GM23338 (cell line): ENCODE data around the gene SFI1. TPM values are rescaled to one million over a fixed set of nuclear protein-coding genes. Genes with fewer than 3 reads are reported as not detected.

Experiments
- ATAC-seq: fragments of 200-7000 bp; cut with Tn5 transposase; 3 replicates; pipeline ENCODE4 v1.9.1; 2020
- DNase-seq: peaks from one replicate; pipeline ENCODE4 v3.0.0-alpha.2; 2015; ENCODE audit warnings: low spot score
- H2AFZ ChIP-seq: fragments of 200-600 bp; sonication (generic); 2 replicates; pipeline ENCODE4 v1.8.0; 2016; ENCODE audit warnings: antibody characterized with exemption, mild to moderate bottlenecking, moderate library complexity
- H3F3A ChIP-seq: fragments of 200-600 bp; sonication (generic); replicated peaks from 2 replicates; pipeline ENCODE4 v1.8.0; 2017; ENCODE audit warnings: antibody characterized with exemption, mixed run types, low read depth
- H3K27ac ChIP-seq: fragments of 200-600 bp; sonication (generic); 2 replicates; pipeline ENCODE4 v1.6.1; 2016; ENCODE audit warnings: low read depth
- H3K27me3 ChIP-seq: fragments of 200-600 bp; sonication (generic); 2 replicates; pipeline ENCODE4 v1.8.0; 2016; ENCODE audit warnings: mild to moderate bottlenecking, mixed run types, moderate library complexity; ENCODE audit not compliant: insufficient read depth
- H3K36me3 ChIP-seq: fragments of 200-600 bp; sonication (generic); 2 replicates; pipeline ENCODE4 v1.8.0; 2016; ENCODE audit warnings: mild to moderate bottlenecking; ENCODE audit not compliant: insufficient read depth
- H3K4me1 ChIP-seq: fragments of 200-600 bp; sonication (generic); 2 replicates; pipeline ENCODE4 v1.8.0; 2016; ENCODE audit warnings: mild to moderate bottlenecking, moderate library complexity; ENCODE audit not compliant: insufficient read depth
- H3K4me2 ChIP-seq: fragments of 200-600 bp; sonication (generic); 2 replicates; pipeline ENCODE4 v1.7.1; 2017; ENCODE audit warnings: mixed run types
- H3K4me3 ChIP-seq: fragments of 200-600 bp; sonication (generic); 2 replicates; pipeline ENCODE4 v1.6.1; 2016; ENCODE audit warnings: mixed run types
- H3K79me2 ChIP-seq: fragments of 200-600 bp; sonication (generic); replicated peaks from 2 replicates; pipeline ENCODE4 v1.8.0; 2017; ENCODE audit warnings: mild to moderate bottlenecking; ENCODE audit not compliant: insufficient read depth
- H3K9me2 ChIP-seq: fragments of 200-600 bp; sonication (generic); 2 replicates; pipeline ENCODE4 v1.8.0; 2017; ENCODE audit not compliant: insufficient read depth
- H4K20me1 ChIP-seq: fragments of 200-600 bp; sonication (generic); replicated peaks from 2 replicates; pipeline ENCODE4 v1.8.0; 2017; ENCODE audit warnings: mild to moderate bottlenecking; ENCODE audit not compliant: insufficient read depth
- H3K27ac Mint-ChIP-seq: 2 replicates; pipeline ENCODE4 v1.8.0; 2020; ENCODE audit warnings: inconsistent platforms, mild to moderate bottlenecking, moderate library complexity, mixed read lengths
- H3K27me3 Mint-ChIP-seq: 3 replicates; pipeline ENCODE4 v1.8.0; 2022; ENCODE audit warnings: low read depth, mild to moderate bottlenecking, moderate library complexity, mixed read lengths, inconsistent platforms; ENCODE audit not compliant: insufficient read depth, poor library complexity
- H3K36me3 Mint-ChIP-seq: 3 replicates; pipeline ENCODE4 v1.8.0; 2021; ENCODE audit warnings: low read depth, mild to moderate bottlenecking, inconsistent platforms, moderate library complexity, mixed read lengths
- H3K4me1 Mint-ChIP-seq: 3 replicates; pipeline ENCODE4 v1.8.0; 2020; ENCODE audit warnings: mild to moderate bottlenecking, inconsistent platforms, mixed read lengths
- H3K4me3 Mint-ChIP-seq: 3 replicates; pipeline ENCODE4 v1.8.0; 2021; ENCODE audit warnings: moderate library complexity, mild to moderate bottlenecking, inconsistent platforms, mixed read lengths
- H3K9me3 Mint-ChIP-seq: 3 replicates; pipeline ENCODE4 v1.8.0; 2020; ENCODE audit warnings: moderate library complexity, mild to moderate bottlenecking, inconsistent platforms, mixed read lengths
- CREB1 ChIP-seq: fragments of 250-450 bp; sonication (Bioruptor Pico); IDR thresholded peaks from 2 replicates; pipeline ENCODE4 v1.5.0; 2020; ENCODE audit warnings: low read depth, mild to moderate bottlenecking, moderate library complexity
- EZH2phosphoT487 ChIP-seq: fragments of 200-600 bp; sonication (generic); IDR thresholded peaks from one replicate; pipeline ENCODE4 v1.8.1; 2018; ENCODE audit warnings: antibody characterized with exemption; ENCODE audit not compliant: unreplicated experiment
- REST ChIP-seq: IDR thresholded peaks from one replicate; pipeline ENCODE4 v1.6.1; 2018; ENCODE audit warnings: antibody characterized with exemption; ENCODE audit not compliant: unreplicated experiment
- ZNF331 ChIP-seq: fragments of 250-450 bp; sonication (Bioruptor Pico); IDR thresholded peaks from 2 replicates; pipeline ENCODE4 v1.5.0; 2020; ENCODE audit warnings: low read depth, mild to moderate bottlenecking, moderate library complexity
- polyA plus RNA-seq: library from polyadenylated mRNA; unstranded; fragments of >200 nt; fragmentation: Nextera tagmentation; extraction: Ambion mirVana; gene quantifications from 2 replicates; pipeline ENCODE4 v1.2.1, GENCODE V29; 2016
- total RNA-seq: library from RNA; depleted of rRNA; stranded (reverse); fragments of >200 nt; shearing (Covaris generic); gene quantifications from 2 replicates; pipeline ENCODE4 v1.2.3, GENCODE V29; 2014
- TF ChIP-seq, protein P1 (sequence below): IDR thresholded peaks from 2 replicates; pipeline ENCODE4 v1.6.1; 2016; ENCODE audit warnings: antibody characterized with exemption
- TF ChIP-seq, protein P2 (sequence below): fragments of 250-450 bp; sonication (Bioruptor Pico); IDR thresholded peaks from 2 replicates; pipeline ENCODE4 v1.5.0; 2020; ENCODE audit warnings: mild to moderate bottlenecking, moderate library complexity
- TF ChIP-seq, protein P3 (sequence below), 2 experiments: fragments of 200-600 bp in 1 of 2; sonication (generic) in 1 of 2; conservative IDR thresholded peaks; 2 replicates each; pipeline versions ENCODE4 v1.5.1 to v1.6.1; 2016 to 2017; ENCODE audit warnings: antibody characterized with exemption in 2 of 2, low read depth in 2 of 2, mild to moderate bottlenecking in 2 of 2, moderate library complexity in 1 of 2

The SFI1 gene
- total and polyA plus RNA-seq, 2 experiments from 2014 or later, result 16.7 to 25.6 TPM

DNA sequence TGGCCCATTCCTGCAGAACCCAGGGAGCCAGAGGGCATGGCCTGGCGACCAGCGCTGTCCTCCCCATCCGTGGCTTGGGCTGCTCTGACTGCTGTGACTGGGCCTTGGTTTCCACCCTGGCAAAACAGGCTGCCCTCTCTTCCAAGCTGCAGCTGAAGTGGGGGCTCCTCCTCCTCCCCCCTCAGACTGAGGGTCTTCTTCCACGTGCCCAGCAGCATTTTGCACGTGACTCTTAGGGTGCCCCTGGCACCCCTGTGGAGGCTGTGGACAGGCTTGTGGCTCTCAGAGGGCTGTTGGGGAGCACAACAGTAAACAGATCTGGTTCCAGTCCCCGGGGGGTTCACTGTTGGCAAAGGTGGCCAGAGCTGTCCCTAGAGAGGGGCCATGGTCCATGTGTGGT, 114.3 kb downstream of the SFI1 start:
- no peak for DNase-seq
- Histone ChIP-seq H3K36me3 (no peaks in the 10 kb centered on the region), H2AFZ (no peak overlapping the region), H3K4me1 (no peaks in the 10 kb centered on the region), H3K4me2 (no peak overlapping the region), H3K27me3 (no peaks in the 10 kb centered on the region), H3K27ac (no peak overlapping the region), H4K20me1 (no peaks in the 10 kb centered on the region; the same call in 1 of the 2 replicates), H3F3A (0 out of 2 replicates have a peak, but pooled peaks cover 3% of the 10 kb centered on the region), H3K79me2 (no peaks in the 10 kb centered on the region), H3K9me2 (no peaks in the 10 kb centered on the region), H3K4me3 (no peak overlapping the region)
- peaks cover 4% of the 10 kb centered on the region; the same call in 1 of the 3 replicates for H3K36me3 Mint-ChIP-seq
- H3K4me1 Mint-ChIP-seq, result no peaks in the 10 kb centered on the region; the same call in 2 of the 3 replicates
- no peak for ATAC-seq
- H3K4me3 Mint-ChIP-seq, result no peak overlapping the region
- TF ChIP-seq CREB1 (CRISPR knock-in tag) (no peak), EZH2phosphoT487 (no peak), REST (no peak), ZNF331 (CRISPR knock-in tag) (no peak)
- TF ChIP-seq, protein P1, sequence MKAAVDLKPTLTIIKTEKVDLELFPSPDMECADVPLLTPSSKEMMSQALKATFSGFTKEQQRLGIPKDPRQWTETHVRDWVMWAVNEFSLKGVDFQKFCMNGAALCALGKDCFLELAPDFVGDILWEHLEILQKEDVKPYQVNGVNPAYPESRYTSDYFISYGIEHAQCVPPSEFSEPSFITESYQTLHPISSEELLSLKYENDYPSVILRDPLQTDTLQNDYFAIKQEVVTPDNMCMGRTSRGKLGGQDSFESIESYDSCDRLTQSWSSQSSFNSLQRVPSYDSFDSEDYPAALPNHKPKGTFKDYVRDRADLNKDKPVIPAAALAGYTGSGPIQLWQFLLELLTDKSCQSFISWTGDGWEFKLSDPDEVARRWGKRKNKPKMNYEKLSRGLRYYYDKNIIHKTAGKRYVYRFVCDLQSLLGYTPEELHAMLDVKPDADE, result no peak
- H3K27ac Mint-ChIP-seq, result no peak overlapping the region
- no peaks in the 10 kb centered on the region for H3K9me3 Mint-ChIP-seq
- H3K27me3 Mint-ChIP-seq, result peaks cover 17% of the 10 kb centered on the region

- Mint-ChIP-seq H3K4me1 (no peaks in the 10 kb centered on the region; the same call in 2 of the 3 replicates), H3K36me3 (peaks cover 4% of the 10 kb centered on the region; the same call in 1 of the 3 replicates), H3K27ac (no peak overlapping the region), H3K4me3 (no peak overlapping the region), H3K9me3 (no peaks in the 10 kb centered on the region), H3K27me3 (peaks cover 19% of the 10 kb centered on the region)
- Histone ChIP-seq H3K4me2 (no peak overlapping the region), H3F3A (0 out of 2 replicates have a peak, but pooled peaks cover 3% of the 10 kb centered on the region), H2AFZ (no peak overlapping the region), H3K4me3 (no peak overlapping the region), H4K20me1 (no peaks in the 10 kb centered on the region; the same call in 1 of the 2 replicates), H3K4me1 (no peaks in the 10 kb centered on the region), H3K79me2 (no peaks in the 10 kb centered on the region), H3K27me3 (no peaks in the 10 kb centered on the region), H3K36me3 (no peaks in the 10 kb centered on the region), H3K9me2 (no peaks in the 10 kb centered on the region), H3K27ac (no peak overlapping the region)
- no peak for DNase-seq
- no peak for TF ChIP-seq ZNF331 (CRISPR knock-in tag)
- TF ChIP-seq CREB1 (CRISPR knock-in tag), result no peak
- TF ChIP-seq, protein P2, sequence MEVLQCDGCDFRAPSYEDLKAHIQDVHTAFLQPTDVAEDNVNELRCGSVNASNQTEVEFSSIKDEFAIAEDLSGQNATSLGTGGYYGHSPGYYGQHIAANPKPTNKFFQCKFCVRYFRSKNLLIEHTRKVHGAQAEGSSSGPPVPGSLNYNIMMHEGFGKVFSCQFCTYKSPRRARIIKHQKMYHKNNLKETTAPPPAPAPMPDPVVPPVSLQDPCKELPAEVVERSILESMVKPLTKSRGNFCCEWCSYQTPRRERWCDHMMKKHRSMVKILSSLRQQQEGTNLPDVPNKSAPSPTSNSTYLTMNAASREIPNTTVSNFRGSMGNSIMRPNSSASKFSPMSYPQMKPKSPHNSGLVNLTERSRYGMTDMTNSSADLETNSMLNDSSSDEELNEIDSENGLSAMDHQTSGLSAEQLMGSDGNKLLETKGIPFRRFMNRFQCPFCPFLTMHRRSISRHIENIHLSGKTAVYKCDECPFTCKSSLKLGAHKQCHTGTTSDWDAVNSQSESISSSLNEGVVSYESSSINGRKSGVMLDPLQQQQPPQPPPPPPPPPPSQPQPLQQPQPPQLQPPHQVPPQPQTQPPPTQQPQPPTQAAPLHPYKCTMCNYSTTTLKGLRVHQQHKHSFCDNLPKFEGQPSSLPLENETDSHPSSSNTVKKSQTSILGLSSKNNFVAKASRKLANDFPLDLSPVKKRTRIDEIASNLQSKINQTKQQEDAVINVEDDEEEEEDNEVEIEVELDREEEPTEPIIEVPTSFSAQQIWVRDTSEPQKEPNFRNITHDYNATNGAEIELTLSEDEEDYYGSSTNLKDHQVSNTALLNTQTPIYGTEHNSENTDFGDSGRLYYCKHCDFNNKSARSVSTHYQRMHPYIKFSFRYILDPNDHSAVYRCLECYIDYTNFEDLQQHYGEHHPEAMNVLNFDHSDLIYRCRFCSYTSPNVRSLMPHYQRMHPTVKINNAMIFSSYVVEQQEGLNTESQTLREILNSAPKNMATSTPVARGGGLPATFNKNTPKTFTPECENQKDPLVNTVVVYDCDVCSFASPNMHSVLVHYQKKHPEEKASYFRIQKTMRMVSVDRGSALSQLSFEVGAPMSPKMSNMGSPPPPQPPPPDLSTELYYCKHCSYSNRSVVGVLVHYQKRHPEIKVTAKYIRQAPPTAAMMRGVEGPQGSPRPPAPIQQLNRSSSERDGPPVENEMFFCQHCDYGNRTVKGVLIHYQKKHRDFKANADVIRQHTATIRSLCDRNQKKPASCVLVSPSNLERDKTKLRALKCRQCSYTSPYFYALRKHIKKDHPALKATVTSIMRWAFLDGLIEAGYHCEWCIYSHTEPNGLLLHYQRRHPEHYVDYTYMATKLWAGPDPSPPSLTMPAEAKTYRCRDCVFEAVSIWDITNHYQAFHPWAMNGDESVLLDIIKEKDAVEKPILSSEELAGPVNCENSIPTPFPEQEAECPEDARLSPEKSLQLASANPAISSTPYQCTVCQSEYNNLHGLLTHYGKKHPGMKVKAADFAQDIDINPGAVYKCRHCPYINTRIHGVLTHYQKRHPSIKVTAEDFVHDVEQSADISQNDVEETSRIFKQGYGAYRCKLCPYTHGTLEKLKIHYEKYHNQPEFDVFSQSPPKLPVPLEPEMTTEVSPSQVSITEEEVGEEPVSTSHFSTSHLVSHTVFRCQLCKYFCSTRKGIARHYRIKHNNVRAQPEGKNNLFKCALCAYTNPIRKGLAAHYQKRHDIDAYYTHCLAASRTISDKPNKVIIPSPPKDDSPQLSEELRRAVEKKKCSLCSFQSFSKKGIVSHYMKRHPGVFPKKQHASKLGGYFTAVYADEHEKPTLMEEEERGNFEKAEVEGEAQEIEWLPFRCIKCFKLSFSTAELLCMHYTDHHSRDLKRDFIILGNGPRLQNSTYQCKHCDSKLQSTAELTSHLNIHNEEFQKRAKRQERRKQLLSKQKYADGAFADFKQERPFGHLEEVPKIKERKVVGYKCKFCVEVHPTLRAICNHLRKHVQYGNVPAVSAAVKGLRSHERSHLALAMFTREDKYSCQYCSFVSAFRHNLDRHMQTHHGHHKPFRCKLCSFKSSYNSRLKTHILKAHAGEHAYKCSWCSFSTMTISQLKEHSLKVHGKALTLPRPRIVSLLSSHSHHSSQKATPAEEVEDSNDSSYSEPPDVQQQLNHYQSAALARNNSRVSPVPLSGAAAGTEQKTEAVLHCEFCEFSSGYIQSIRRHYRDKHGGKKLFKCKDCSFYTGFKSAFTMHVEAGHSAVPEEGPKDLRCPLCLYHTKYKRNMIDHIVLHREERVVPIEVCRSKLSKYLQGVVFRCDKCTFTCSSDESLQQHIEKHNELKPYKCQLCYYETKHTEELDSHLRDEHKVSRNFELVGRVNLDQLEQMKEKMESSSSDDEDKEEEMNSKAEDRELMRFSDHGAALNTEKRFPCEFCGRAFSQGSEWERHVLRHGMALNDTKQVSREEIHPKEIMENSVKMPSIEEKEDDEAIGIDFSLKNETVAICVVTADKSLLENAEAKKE (CRISPR knock-in tag), result no peak
- TF ChIP-seq, protein P3, sequence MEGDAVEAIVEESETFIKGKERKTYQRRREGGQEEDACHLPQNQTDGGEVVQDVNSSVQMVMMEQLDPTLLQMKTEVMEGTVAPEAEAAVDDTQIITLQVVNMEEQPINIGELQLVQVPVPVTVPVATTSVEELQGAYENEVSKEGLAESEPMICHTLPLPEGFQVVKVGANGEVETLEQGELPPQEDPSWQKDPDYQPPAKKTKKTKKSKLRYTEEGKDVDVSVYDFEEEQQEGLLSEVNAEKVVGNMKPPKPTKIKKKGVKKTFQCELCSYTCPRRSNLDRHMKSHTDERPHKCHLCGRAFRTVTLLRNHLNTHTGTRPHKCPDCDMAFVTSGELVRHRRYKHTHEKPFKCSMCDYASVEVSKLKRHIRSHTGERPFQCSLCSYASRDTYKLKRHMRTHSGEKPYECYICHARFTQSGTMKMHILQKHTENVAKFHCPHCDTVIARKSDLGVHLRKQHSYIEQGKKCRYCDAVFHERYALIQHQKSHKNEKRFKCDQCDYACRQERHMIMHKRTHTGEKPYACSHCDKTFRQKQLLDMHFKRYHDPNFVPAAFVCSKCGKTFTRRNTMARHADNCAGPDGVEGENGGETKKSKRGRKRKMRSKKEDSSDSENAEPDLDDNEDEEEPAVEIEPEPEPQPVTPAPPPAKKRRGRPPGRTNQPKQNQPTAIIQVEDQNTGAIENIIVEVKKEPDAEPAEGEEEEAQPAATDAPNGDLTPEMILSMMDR (conservative IDR thresholded peaks at IDR 0.05; ENCODE audit: low read depth in 2 of 2), result peak in 1 of 2 experiments; percentile 49; a peak in 2 of 4 replicates
- peak; percentile 25 for ATAC-seq
Observed at GRCh38 chr22:31611061-31611760, 114.9 kb downstream of the SFI1 start.
